CD1c-positive myeloid dendritic cell (primary cell): ENCODE results near the gene MALAT1.
A peak's percentile ranks its signal among the peaks of the same experiment; 100 is the strongest.

Experiments
- DNase-seq: peaks from one replicate; pipeline ENCODE4 v3.0.0-alpha.2; 2016; ENCODE audit errors: extremely low spot score

Gene MALAT1

DNA sequence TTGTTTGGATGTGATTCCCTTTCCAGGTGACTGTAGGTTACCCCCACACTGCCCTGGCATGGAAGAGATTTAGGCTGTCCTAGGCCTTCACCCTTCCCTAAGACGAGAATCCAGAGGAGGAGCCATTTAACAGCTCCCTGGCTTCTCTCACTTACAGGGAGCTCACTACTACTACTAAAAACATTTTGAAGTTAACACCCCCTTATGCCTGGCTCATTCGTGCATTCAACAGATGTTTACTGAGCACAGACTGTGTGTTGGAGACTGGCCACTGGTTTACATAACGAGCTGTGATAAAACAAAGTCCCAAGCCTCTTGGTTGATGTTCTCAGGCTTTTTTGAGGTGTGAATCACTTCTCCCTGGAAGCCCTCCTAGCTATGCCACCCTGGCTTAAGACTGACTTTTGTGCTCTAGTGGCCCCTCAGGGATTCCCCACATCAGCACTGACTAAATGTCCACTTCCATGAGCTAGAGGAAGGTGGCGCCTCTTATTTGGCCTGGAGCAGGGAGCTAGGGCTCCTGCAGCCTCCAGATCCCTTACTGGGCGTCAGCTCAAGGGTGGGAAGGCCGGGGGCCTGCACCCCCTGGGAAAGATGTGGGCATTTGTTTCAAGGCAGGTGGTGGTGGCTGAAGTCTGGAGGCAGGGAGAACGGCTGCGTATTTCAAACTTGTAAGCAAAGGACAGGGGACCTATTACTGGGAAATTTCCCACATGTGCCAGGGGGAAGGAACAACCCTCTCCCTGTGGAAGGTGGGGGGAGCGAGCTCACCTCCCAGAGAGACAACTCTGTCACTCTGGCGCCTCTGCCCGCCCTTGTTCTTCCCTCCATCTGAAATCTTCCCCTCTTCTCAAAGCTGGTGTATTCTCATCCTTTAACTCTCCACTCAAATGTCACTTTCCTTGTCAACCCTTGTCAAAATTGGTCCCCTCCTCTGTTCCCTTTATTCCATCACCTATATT, 19.4 kb upstream of the MALAT1 start:
- DNase-seq = no peak

DNA sequence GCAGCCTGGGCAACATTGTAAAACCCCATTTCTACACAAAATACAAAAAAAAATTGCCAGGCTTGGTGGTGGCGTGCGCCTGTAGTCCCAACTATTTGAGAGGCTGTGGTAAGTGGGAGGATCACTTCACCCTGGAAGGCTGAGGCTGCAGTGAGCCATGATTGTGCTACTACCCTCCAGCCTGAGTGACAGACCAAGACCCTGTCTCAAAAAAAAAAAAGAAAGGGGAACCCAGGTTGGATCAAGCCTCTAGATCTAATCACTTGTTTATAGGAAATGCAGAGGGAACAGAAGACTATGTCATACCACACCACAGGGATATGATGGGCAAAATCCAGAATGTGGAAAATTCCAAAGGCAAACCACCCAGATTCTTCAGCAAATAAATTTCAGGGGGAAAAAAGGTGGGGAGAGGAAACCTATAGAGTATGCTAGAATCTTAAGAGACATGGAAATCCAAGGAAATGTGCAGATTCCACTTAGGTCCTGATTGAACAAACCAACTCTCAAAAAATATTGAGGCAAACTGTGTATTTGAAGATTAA, 16.5 kb upstream of the MALAT1 start:
- DNase-seq = no peak

DNA sequence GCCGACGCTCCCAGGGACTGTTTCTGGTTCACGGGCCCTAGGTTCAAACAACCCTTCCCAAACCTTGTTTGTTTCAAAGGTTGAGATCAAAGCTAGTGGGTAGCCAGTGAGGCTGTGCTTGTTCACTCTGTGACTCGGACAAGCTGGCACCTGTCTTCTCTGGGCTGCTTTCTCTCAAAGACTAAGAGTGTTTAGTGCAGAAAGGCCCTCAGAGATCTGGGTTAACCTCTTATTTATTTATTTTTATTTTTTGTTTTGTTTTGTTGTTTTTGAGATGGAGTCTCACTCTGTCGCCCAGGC, 13.0 kb upstream of the MALAT1 start:
- DNase-seq = no peak

DNA sequence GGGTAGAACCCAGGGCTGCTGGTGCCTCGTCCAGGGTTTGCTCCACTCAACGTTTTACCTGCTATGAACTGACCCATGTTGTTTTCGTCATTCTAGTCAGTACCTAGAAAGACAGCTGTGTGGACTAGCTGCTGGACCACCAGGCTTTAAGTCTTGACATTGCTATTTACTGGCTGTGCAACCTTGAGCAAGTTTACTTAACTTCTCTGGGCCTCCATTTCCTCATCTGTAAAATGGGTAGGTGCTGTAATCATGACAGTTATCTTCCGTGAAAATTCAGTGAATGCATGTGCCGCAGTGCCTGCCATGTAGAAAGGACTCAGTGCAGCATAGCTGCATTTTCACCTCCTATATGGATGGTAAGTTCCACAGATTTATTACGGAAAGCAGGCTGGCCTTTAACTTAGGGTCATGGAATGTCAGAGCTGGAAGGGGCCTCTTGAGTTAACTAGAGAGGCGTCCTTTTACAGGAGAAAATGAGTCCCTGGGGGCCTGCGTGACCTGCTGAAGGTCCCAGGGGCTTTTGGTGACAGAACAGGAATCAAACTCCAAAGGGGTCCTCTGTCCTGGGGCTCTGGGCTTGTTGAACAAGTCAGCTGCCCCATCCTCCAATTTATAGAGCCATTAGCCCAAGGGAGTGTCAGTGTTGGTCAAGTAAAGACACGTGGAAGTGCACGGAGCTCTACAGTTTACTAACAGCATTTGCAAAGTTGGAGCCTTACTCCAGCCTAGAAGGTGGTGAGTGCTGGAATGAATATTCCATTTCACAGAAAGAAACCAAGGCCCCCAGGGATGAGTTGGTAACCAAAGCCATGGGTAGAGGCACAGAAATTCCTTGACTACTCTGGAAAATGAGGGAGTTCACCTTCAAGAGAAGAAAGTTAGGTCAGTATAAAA, 12.0 kb upstream of the MALAT1 start:
- no peak for DNase-seq

DNA sequence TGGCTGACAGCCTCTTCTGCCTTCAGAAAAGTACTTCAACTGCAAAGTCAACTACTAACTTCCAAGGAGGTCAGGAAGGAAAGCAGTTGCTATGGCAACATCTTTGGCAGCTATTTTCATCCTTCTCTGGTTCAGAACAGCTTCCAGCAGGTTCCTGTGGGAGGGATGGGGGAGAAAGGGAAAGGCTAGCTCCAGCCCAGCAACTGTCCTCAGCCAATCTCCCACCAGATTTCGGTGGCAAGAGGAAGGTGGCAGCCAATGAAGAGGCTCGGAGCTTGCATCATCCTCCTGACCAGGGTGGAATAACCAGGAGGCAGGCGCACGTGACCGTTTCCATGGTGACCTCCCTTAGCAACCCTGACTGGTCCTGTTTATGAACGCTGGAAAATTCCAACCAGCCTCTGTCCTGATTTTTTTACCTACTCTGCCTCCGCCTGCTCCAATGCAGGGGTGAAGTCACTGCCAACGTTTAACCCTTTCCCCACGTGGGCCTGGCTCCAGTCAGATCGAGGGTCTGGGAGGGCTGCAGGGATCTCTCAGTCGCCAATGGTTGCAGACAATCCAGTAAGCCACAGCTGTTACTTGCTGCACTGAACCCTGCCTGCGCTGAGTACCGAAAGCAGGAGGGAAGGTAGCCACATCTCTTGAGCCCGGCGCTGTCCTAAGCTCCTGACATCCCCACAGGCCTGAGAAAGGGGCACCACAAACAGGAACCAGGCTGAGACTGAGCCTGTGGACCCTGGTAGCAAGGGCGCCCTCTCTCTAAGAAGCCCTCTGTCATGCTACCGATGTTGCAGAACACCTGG, 11.2 kb upstream of the MALAT1 start:
- peak; percentile 98 for DNase-seq

DNA sequence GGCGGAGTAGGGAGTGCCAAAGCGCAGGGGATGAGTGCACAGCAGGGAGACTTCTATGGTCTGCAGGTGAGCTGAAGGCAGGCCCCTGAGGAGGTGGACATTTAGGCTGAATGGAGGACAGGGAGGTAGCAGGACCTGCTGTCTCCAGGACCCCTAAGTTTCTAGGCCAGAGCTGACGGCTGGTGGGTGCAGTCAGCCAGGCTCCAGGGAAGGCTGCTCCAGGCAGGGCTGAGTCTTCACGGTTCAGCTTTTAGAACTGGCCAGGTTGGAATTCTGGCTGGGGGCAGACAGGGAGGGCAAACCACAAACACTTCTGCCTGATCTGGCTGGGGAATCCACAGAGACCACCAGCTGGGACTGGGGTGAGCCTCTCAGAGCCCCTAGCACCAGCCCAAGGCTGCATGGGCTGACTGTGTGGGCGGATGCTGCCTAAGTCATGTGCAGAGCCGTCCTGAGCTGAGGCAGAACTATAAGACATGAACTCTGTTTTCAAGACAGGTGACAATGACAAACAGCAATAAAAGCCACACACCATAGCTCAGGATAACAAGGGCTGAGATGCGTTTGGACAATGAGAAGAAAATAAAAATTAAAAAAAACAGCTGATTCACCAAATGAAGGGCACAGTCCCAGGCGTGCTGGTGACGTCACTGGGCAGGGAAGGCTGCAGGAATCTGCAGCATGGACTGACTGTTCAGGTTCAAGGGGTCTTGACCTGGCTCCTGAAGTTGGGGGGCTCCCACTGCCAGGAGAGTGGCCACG, 10.4 kb upstream of the MALAT1 start:
- peak; percentile 58 for DNase-seq

DNA sequence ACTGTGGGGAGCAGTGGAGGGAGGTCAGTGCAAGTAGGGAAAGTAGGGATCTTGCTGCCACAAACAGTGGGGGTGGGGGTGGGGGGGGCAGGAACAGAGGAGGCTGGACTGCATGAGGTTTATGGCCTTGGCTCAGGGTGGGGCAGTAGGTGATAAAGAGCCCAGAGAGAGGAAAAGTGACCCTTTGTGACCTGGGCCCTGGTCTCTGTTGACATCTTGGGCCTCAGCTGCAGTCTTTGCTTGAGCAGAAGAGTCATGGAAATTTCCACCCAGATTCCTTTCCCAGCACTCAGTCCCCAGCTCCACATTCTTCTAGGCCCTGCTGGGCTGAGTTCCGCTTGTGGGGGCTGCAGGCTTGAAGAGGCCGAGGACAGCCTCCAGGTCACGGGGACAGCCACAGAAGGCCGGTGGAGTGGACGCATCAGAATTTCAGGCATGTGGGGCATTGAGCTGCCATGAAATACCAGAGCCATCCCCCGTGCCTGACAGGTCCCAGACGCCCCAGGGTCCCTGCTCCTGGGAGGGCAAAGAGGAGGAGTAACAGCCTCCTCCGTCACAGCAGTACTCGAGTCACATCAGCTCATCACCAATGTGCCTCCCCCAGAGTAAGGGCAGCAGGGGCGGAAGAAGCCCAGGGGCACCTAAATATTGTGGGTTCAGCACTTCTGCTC, 9.7 kb upstream of the MALAT1 start:
- no peak for DNase-seq

DNA sequence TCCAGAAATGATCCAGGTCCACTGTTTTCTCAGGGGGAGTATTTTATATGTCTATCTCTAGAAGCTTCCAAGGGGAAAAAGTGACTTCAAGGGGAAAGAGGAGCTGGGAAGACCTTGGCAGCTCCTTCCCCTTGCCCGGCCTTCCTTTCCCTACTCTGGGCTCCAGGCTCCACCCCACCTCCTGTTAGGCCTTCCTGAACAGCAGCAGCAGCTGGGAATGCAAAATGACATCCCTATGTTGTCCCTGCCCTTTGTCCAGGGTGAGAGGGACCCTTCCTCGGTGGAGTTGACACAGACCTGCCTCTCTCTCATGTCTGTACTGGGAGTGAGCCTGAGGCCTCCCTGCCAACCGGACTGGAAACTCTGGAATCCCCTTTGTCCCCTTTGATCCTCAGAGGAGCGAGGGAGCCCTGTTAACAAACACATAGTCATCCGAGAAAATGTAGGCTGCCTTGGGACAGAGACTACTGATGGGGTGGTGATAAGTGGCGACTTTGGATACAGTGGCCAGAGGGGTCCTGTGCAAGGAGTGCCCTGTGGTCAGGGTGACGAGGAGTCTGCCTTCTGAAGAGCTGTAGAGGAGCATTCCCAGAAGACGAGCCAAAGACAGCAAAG, 9.0 kb upstream of the MALAT1 start:
- DNase-seq = no peak

DNA sequence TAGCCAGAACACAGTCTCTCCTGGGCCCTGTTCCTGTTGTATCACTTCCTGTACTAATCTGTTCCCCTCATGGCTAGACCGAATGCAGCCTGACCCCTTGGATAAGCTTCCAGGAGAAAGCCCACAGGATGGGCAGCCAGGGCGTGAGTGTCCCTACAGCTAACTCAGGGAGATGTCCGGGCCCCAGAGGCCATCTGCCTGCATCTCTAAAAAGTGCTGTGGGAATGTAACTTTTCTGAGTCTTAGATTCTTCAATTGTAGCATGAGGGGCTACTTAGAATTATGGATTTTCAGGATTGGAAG, 7.7 kb upstream of the MALAT1 start:
- DNase-seq = no peak

DNA sequence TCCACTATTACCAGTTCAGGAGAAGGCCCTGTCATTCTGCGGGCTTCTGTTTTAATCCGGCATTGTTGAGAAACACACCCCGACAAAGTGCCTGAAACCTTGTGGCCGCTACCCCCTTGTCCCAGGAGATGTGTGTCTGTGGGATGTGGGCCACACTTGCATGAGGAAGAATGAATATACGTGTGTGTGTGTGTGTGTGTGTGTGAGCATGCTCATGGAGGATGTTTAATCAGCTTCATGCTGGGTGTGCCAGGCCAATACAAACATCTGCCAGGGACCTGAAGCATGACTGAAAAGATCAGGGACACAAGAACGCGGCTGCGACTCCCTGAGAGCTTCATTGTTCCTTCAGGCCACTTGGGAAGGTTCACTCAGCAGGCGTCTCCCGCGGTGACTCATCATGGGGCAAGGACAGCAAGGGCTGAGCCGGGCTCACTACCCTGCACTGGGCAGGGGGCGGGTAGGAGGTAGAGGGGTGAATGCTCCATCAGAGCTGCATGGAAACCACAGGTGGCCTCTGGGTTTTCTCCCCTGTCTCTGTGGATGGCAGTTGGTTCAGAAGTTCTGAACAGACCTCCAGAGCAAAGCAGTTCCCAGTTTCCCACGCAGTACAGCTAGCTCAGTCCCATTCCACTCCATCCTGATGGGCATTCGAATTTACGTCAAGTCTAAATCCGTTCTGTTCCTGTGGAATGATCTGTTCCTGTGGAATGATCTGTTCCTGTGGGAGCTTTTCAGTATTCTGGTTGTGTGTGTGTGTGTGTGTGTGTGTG, 7.0 kb upstream of the MALAT1 start:
- peak; percentile 74 for DNase-seq

DNA sequence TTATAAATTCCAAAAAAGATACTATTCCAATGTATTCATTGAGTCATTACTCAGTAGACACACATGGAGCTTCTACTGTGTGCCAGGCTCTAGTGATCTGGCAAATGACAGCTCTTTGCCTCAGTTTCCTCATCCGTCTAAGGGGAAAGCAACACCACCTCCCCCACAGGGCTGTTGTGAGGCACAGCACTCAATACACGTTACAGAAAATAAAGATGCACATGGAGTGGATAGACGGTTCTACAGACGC, 6.5 kb upstream of the MALAT1 start:
- DNase-seq = no peak

DNA sequence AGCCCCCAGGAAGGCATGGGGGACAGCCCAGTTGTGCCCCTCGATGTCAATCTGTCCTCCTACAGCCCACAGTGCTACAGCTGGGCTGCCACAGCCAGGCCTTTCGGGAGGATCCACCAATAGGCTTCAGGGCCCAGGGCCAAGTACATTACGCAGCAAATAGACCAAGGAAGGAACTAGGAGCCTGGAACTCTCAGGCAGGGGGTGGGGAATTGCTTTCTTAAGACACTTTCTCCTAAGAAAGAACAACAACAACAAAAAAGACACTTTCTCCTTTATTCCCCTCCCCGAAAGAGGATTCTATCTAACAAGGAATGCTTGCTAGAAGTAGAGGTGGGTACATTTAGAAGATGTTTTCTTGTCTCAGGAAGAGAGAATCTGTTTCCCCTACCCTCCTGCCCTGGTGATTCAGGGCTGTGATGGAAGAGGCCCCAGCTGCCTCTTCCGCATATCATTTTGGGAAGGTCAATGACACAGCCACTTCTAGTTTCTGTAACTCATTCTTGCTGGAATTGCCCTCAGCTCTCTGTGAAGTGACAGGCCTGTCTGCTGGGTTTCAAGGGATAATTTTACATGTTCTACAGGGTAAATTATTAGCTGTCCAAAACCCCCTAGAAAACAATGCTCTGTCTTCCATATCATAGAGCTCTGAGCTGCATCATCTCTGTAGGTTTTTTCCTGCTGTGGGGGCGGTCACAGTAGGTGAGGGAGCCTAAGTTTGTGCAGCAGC, 6.0 kb upstream of the MALAT1 start:
- peak; percentile 90 for DNase-seq

DNA sequence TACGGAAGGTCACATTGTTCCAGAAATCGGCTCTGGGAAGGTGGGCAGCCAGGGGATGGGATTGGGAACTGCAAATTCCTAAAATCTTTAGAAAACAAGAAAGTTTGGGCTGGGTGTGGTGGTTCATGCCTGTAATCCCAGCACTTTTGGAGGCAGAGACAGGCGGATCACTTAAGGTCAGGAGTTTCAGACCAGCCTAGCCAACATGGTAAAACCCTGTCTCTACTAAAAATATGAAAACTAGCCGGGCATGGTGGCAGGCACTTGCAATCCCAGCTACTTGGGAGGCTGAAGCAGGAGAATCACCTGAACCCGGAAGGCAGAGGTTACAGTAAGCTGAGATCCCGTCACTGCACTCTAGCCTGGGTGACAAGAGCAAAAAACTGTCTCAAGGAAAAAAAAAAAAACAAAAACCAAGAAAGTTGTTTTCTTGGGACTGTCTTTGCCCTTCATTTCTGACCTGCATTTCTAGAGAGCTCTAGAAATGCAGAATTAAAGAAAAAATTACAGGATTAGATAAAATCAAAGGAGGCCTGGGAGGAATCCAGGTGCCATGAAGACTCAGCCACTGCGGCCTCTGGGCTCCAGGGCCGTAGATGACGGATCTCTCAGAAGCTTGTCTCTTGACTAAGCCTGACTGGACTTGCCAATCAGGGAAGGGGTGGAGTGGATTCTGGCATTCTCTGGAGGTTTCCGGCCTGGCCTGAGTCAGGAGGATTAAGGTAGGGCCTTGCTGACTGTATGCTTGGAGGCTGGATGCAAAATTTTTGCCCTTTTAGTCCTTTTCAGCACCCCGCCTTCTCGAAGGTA, 5.3 kb upstream of the MALAT1 start:
- peak; percentile 38 for DNase-seq

DNA sequence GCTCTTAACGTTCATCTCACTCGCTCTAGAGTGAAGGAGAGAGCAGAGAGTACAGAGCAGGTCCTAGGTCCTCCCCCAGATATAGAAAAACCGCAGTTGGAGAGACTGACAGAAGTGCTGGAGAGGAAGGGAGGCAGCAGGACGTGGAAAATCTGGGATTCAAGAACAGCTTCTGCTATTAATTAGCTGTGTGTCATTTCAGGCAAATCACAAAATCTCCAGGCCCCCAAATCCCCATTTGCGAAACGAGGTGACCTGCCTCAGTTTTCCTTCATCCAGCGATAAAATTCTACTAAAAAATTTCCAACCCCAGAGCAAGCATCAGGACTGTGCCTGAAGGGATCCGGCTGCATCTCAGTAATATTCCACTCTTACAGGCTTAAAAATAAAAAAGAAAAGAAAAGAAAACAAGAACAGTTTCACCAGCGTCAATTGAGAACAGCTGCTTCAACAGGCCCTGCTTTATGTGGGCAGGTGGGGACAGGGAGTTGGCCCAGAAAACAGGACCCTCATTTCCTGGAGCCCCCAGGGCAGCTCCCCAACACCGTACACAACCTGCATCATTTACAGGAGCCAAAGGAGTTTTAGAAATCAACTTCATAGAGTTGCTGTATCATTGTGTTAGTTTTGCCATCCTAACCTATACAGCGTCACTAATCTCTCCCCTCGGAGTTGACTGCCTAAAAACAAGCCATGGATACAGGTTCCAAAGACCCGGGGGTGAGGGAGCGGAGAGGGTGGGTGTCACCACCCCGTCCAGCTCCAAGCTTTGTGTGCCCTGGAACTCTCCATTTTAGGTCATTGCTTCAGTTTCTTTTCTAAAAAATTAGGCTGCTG, 2.3 kb upstream of the MALAT1 start:
- peak; percentile 28 for DNase-seq

DNA sequence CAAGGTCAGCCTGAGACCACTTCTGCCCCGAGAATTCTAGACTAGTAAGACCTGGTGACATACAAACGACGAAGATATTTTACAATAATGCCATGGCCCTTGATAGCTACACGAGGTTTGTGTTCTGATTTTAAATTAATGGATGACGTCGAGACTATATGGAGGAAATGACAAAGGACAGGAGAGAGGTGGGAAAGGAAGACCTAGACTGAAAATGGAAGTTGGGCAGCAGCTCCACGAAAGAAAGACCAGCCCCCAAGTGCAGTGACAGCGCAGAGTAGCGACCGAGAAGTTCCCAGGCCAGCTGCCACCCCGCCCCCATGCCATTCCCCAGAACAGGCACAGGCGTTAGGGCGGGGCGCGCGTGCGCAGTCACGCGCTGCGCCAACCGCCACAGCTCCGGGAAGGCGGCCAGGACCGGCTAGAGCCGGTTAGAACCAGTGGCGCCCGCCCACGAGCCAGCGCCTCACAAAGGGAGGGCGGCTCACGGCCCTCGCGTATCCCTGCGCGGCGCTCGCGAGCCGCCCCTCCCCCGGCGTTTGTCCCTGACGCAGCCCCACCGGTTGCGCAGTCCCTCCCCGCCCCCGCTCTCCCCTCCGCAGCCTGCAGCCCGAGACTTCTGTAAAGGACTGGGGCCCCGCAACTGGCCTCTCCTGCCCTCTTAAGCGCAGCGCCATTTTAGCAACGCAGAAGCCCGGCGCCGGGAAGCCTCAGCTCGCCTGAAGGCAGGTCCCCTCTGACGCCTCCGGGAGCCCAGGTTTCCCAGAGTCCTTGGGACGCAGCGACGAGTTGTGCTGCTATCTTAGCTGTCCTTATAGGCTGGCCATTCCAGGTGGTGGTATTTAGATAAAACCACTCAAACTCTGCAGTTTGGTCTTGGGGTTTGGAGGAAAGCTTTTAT, 1.5 kb upstream of the MALAT1 start:
- DNase-seq = peak; percentile 100

DNA sequence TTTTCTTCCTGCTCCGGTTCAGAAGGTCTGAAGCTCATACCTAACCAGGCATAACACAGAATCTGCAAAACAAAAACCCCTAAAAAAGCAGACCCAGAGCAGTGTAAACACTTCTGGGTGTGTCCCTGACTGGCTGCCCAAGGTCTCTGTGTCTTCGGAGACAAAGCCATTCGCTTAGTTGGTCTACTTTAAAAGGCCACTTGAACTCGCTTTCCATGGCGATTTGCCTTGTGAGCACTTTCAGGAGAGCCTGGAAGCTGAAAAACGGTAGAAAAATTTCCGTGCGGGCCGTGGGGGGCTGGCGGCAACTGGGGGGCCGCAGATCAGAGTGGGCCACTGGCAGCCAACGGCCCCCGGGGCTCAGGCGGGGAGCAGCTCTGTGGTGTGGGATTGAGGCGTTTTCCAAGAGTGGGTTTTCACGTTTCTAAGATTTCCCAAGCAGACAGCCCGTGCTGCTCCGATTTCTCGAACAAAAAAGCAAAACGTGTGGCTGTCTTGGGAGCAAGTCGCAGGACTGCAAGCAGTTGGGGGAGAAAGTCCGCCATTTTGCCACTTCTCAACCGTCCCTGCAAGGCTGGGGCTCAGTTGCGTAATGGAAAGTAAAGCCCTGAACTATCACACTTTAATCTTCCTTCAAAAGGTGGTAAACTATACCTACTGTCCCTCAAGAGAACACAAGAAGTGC, 661 bp upstream of the MALAT1 start:
- peak; percentile 85 for DNase-seq
